NOMO-1 treated with dmso at 0.1 percent for 144 hours (cell line): Measurements from ENCODE around the gene UGT2A1.
"Not testable (repeated sequence)": the region's sequence is repeated elsewhere in the genome, so short reads cannot be mapped to it uniquely, and the experiment has no call there.

Source experiments
- DNase-seq: peaks from one replicate; lab custom pipeline; 2025; ENCODE audit not compliant: unreplicated experiment; lab: John Stamatoyannopoulos, UW

UGT2A1 gene

DNA sequence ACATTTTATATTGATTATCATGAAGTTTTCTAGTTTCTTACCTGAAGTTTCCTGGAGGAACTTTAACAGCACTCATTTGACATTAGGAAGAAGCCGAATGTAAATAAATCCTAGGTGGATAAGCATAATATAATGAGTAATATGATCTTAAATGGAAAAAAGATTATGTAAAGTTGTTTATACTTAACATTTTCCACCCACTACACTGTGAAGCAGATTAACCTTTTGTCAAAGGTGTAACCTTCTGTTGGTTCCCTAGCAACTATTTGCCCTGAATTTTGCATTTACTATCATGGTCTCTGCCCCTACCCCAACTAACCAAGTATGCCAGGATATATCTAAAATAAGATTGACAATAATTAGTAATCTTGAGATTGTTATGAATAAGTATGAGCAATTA is at the start of gene UGT2A1:
Gene UGT2A1 (minus strand): TSS at position 101 of the 400 bp plus-strand sequence. CDS start 5,603 bp downstream, outside the sequence.
- no peak for DNase-seq

GRCh38 chr4:69702201-69702600 is 49.2 kb upstream of the UGT2A1 start:
- DNase-seq, result no peak

DNA sequence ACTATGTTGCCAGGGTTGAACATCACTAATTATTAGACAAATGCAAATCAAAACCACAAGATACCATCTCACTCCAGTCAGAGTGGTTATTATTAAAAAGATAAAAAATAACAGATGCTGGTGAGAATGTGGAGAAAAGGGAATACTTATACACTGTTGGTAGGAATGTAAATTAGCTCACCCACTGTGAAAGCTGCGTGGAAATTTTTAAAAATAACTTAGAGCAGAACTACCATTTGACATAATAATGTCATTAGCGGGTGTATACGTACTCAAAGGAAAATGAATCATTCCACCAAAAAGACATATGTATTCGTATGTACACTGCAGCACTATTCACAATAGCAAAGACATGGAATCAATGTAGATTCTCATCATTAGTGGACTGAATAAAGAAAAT is 48.6 kb upstream of the UGT2A1 start:
- DNase-seq, result no peak

DNA sequence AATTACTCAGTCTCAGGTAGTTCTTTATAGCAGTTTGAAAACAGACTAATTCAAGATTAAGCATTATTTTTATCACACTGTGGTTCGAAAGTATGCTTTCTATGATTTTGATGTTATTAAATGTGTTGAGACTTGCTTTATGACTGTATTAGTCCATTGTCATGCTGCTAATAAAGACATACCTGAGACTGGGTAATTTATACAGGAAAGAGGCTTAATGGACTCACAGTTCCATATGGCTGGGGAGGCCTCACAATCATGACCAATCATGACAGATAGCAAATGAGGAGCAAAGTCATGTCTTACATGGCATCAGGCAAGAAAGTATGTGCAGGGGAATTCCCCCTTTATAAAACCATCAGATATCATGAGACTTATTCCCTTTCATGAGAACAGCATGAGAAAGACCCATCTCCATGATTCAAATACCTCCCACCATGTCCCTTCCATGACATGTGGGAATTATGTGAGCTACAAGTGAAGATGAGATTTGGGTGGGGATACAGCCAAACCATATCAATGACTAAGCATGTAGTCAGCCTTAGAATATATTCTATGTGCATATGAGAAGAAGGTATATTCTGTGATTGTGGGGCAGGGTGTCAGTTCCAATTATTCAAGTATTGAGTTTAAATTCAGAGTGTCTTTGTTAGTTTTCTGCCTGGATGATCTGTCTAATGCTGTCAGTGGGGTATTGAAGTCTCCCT is 44.6 kb upstream of the UGT2A1 start:
- no peak for DNase-seq

GRCh38 chr4:69689599-69689998 is 36.6 kb upstream of the UGT2A1 start:
- DNase-seq, result no peak

DNA sequence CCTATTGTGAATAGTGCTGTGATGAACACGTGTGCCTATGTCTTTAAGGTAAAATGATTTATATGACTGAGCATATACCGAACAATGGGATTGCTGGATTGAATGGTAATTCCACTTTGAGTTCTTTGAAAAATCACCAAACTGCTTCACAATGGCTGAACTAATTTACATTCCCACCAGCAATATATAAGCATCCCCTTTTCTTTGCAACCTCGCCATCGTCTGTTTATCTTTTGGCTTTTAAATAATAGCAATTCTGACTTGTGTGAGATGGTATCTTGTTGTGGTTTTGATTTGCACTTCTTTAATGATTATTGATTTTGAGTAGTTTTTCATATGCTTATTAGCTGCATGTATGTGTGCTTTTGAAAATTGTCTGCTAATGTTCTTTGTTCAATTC is 31.8 kb upstream of the UGT2A1 start:
- no peak for DNase-seq

GRCh38 chr4:69668680-69669079 is 15.6 kb upstream of the UGT2A1 start:
- DNase-seq, result no peak

GRCh38 chr4:69664009-69664408 is 11.0 kb upstream of the UGT2A1 start:
- DNase-seq, result not testable (repeated sequence)

DNA sequence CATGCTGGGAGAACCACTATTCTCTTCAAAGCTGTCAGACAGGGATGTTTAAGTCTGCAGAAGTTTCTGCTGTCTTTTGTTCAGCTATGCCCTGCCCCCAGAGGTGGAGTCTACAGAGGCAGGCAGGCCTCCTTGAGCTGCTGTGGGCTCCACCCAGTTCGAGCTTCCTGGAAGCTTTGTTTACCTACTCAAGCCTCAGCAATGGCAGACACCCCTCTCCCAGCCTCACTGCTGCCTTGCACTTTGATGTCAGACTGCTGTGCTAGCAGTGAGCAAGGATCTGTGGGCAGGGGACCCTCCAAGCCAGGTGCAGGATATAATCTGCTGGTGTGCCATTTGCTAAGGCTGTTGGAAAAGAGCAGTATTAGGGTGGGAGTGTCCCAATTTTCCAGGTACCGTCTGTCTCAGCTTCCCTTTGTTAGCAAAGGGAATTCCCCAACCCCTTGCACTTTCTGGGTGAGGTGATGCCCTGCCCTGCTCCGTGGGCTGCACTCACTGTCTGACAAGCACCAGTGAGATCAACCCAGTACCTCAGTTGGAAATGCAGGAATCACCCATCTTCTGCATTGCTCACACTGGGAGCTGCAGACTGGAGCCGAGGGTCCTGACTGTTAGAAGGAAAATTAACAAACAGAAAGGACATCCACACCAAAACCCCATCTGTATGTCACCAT is 8.2 kb upstream of the UGT2A1 start:
- not testable (repeated sequence) for DNase-seq

GRCh38 chr4:69658133-69658532 is 5.1 kb upstream of the UGT2A1 start:
- DNase-seq, result no peak

GRCh38 chr4:69656653-69657158 is 3.7 kb upstream of the UGT2A1 start:
- no peak for DNase-seq

DNA sequence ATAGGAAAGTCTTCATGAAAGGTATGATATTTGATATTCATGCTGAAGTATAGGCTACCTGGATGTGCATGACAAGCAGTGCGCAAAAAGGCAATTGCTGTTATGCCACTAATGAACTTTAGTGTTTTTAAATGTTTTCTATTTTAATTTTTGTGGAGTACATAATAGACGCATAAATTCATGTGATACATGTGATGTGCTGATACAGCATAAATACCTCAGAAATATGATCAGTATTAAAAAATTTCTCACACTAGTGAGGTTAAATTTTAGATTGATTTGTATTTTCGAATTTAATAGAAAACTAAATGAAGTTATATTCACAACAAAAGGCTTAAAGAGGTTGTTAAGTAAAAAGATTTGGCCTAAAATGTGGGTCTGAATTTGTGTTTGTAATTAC is 2.2 kb downstream of the UGT2A1 start:
- no peak for DNase-seq

GRCh38 chr4:69649629-69650028 is 3.4 kb downstream of the UGT2A1 start:
- DNase-seq, result no peak

DNA sequence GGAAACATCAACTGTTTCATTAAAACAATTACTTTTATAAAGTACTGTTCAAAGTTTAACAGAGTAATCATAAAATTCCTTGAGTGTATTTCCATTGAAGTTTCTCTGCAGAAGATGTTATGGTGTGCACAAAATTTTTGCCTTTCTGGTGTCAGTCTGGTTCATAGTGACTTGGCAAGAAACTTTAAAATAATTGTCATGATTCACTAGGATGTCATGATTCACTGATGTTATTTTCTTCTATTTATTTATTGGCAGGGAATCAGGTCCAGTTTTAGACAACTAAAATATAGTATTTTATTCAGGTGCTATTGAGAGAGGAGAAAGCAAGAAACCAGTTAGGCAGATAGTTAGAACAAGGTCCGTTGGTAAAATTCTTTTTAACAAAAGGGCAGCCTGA is 3.8 kb downstream of the UGT2A1 start:
- DNase-seq, result no peak

- DNase-seq, result no peak
These were observed 10.1 kb downstream of the UGT2A1 start for GRCh38 chr4:69642961-69643360.

DNA sequence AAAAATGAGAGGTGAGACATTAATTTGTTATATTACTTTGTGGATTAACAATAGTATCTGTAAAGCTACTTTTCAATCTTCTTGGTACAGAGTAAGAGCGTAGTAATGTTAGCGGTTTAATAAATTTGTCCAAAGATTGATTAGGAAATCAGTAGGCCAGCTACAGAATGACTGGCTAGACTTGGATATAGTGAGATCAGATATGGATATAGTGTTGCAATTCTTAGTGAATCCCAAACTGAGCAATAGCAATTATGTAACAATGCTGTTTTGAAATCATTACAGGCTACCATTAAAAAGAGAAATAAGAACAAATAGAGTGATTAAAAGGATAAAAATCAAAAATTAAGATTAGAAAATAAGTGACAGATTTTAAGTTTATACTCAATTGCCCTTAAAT is 12.8 kb downstream of the UGT2A1 start:
- no peak for DNase-seq

DNA sequence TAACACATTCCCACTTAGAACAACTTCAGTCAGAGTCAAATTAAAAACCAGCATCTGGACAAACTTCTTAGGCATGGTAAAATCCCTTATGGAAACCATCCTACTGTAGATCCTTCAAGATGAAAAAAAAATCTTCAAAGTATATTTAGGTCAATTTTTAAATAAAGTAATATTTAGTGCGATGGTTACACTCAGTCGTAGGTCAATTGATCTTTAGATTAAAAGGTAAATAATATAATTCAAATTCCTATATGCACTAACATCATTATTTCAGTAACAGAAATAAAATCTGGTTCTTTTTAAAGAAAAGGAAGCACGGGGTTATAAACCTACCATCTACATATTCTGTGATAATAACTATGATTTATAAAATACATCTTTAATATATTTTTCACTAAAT is 13.5 kb downstream of the UGT2A1 start, which contains the start of gene UGT2A2:
Gene UGT2A2 (minus strand): TSS at position 101 of the 400 bp plus-strand sequence. CDS start 2 bp downstream, at position 99.
- no peak for DNase-seq

DNA sequence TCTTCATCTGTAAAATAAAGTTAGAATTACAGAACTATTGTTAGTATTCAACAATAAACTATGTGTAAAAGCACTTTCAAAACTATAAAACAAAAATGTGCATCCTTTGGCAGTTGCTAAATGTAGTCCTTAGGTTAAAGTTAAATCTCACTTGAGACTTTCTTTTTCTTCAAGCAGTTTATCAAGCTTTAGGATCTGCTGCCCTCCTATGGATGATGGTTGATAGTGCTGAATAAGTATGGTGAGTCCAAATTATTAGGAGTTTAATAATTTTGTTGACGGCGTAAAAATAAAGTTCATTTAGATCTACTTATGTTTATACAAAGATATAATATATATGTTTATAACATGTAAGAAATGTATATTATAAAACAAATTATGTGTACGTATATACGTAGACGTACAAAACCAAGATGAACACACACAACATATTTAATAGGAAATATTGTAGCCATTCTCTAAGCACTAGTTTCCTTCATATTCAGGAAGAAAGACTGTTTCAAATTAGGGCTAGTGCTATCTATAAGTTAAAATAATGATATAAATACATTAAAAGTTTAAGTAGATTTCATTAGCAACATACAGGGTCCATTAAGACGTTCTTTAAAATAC is 35.9 kb downstream of the UGT2A1 start:
- no peak for DNase-seq

DNA sequence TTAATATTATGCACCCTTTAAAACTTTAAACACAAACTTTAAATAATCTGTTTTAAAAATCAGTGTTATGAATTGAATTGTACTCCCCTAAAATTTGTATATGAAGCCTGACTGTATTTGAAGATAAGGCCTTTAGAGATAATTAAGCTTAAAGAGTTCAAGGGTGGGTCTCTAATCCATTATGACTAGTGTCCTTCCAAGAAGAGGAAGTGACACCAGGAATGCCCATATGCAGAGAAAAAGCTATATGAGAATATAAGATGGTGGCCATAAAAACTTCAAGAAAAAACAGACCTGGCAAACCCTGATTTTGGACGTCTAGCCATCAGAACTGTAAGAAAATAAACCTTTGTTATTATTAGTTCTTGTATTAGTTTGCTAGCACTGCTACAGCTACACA is 42.6 kb downstream of the UGT2A1 start:
- DNase-seq, result no peak

DNA sequence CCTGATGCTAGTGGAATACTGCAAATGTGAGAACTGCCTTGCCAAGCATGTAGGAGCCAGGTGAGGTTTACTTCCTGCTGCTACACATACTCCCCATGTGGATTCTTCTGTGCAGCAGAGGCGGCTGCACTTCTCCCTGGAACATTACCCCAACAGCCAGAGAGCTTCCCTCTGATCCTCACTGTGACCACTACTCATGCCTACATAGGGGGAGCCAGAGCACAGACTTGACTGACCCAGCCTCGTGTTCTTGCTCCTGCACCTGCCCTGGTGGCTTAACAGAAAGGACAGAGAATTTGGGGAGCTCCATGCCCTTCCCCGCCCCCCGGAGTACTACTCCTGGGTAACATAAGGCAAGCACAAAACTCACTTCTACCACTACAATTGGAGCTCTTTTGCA is 52.0 kb downstream of the UGT2A1 start:
- no peak for DNase-seq

DNA sequence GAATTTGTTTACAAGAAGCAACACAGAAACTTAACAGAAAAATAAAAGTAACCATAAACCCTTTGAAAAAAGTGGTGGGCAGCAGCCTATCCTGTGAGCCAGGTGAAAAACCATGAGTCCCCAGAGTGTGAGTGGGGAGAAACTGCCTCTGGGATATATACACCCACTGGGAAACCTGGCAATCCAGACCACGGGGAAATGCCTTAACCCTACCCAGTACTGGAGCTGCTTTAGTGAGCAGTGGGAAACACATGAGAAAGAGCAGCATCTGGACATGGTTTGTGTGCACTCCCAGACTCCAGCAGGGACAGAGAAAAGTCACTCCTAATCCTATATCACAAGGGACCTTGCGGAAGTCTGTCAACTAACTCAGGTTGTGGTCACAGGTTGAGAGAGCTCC is 53.0 kb downstream of the UGT2A1 start:
- DNase-seq, result no peak

DNA sequence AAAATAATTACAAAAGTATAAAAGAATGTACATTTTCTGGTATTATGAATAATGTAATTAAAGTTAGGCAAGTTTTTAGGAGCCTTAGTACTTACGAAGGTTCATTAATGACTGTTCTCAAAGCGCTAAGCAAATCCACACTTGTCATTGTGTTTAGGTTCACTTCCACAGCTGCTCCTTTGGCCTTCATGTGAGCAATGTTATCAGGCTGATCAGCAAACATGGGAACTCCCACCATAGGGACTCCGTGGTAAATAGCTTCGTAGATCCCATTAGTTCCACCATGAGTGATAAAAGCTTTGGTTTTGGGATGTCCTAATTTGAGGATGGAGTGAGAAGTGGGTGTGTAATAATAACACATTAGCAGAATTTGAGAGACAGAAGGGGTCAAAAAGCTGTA is 58.7 kb downstream of the UGT2A1 start:
- DNase-seq, result no peak
